ENCODE measurements around the gene FRRS1.
"Not testable (repeated sequence)": the region's sequence is repeated elsewhere in the genome, so short reads cannot be mapped to it uniquely, and the experiment has no call there.

The FRRS1 gene

DNA sequence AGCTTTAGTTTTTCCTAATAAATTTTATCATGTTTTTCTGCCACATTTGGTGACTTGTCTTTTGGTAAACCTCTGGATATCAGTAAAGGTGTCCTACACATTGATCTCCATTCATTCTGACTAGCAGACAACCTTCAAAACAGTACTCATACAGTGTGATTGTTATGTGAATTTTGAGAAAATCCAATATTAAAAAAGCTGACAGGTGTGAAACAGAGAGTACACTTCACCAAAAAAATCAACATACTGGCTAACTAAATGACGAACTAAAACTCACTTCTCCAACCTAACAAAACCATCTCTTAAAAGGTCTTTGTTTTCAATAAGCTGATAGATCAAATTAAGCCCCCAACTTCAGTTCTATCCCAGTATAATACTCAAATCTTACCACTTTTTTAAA, 1.5 kb downstream of the FRRS1 start:
- no peak for DNase-seq

DNA sequence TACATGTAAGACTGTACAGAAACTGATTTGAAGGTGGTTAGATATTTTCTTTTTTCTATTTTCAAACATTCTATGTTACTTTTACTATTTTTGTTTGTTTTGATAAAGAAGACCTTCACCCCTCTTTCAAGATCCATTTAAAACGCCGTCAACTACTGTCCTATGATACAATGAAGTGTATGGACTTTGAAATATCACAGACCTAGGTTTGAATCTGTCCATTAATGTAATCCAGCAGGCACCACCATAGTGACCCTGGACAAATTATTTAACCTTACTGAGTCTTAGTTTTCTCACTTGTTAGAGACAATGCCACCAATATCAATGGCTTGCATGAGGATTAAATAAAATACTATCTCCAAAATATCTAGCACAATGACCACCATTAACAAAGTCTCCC, 2.0 kb downstream of the FRRS1 start:
- DNase-seq = no peak

DNA sequence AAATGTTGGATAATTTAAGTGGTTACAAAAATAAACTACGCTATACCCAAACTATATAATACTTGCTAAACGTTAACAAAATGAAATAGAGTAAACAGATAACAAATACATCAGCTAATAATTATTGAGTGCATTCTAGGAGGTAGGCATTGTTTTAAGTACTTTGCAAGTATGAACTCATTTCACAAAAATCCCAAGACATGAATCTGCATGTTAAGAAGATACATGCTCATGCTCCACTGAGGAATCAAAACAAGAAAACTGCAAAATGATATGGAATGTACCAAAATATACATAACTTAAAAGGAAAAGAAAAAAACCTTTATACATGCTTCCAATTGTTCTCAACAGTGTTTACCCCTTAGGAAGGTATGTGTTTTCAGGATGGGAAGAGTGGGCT, 2.5 kb downstream of the FRRS1 start:
- DNase-seq = no peak

DNA sequence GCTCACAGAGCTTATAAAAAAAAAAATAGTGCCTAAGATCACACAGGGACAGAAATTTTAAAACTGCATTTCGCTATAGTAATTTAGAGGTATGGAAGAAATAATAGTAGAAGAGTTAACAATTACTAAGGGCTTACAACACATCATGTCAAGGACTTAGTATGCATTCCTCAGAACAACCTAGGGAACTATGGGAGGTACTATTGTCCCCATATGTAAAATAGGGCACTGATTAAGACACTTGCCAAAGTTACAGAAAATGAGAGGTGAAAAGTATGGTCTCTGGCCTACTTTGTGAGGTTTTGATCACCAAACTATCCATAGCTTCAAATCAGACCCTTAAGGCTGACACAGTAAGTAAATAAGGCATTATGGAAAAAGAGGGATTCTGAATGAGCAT, 4.7 kb downstream of the FRRS1 start:
- DNase-seq = no peak

DNA sequence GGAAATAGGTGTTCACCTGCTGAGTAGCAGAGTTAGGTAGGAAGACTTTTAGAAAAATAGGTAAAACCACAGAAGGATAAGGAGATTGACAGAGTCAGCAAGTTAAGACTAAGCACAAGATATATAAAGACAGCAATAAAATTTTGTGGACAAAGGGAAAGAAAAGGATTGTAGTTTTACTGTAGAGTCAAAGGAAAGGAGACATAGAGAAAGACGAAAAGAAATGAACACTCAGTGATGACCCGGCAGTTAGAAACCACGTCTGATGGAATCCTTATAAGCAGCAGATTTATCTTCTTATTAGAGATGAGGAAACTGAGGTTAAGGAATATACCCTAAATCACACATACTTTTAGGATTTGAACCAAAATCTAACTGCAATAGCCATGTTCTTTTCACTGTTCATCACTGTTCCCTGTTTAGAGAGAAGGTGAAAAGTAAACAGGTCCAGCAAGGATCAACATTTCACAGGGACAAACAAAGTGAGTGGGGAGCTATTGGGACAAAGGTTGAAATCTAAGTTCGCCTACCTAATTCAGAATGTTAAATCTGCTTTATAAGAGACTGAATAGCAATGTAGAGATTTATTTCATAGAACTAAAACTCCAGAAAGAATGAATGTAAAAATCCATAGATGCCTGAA, 6.8 kb downstream of the FRRS1 start:
- DNase-seq = no peak

DNA sequence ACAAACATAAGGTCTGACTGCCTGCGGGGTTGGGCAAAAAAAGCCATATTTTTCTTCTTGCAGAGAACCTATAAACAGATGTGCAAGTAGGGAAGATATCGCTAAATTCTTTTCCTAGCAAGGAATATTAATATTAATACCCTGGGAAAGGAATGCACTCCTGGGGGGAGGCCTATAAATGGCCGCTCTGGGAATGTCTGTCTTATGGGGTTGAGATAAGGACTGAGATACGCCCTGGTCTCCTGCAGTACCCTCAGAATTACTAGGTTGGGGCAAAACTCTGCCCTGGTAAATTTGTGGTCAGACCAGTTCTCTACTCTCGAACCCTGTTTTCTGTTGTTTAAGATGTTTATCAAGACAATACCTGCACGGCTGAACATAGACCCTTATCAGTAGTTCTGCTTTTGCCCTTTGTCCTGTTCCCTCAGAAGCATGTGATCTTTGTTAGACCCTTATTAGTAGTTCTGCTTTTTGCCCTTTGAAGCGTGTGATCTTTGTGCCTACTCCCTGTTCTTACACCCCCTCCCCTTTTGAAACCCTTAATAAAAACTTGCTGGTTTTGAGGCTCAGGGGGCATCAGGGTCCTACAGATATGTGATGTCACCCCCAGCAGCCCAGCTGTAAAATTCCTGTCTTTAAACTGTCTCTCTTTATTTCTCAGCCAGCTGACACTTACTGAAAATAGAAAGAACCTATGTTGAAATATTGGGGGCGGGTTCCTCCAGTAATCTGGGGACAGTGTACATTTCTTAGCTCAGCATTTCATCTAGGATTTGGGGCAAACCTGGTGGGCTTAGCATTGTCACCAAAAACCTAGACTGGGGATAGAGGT, 7.5 kb downstream of the FRRS1 start:
- not testable (repeated sequence) for DNase-seq

DNA sequence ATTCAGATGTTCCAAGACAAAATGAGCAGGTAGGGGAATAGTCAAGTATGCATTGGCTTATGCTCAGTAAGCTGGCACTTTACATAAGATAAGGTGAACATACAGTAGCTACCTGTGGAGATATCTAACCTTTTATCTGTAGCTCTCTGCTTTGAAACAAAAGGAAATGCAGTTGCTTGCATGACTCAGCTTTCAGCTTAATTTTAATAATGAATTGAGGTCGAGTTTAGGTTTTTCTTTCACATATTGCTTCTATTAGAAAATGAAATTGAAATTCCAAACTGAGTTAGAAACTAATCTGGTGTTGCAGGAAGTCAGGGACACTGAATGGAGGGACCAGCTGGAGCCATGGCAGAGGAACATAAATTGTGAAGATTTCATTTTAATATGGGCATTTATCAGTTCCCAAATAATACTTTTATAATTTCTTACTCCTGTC, 8.3 kb downstream of the FRRS1 start:
- DNase-seq = no peak

DNA sequence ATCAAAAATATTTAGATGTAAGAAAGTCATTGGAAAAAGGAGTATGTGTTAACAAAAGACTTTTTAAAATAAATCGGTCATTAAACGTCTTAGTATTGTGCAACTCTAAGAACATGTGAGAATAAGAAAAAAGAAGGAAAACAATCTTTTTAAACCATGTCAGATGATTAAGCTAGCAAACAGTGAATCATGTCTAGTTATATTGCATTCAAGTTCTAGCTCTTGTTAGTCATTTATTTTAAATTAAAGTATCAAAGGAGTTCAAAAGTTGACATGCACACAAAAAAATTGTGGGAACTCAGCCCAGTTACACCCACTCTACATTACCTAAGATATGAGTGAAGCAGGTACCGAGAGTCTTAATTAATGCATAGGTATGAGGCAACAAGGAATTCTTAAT, 9.8 kb downstream of the FRRS1 start:
- DNase-seq = no peak

DNA sequence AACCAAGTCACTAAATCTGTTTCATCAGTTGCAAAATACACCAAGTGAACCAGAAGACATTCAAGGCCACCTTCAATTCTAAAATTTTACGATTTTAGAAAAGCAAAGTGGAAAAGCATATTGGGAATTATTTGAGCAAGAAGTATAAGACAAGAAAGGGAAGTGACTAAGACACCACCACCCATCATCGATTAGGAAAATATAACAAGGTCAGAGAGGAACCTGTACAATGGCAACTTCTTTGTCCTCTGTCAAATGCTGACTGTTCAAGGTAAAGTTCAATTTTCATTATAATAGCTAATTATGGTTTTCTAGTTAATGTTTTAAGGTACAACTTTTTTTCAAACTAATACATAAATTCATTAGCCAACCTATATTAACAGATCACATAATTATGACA, 10.8 kb downstream of the FRRS1 start:
- no peak for DNase-seq

DNA sequence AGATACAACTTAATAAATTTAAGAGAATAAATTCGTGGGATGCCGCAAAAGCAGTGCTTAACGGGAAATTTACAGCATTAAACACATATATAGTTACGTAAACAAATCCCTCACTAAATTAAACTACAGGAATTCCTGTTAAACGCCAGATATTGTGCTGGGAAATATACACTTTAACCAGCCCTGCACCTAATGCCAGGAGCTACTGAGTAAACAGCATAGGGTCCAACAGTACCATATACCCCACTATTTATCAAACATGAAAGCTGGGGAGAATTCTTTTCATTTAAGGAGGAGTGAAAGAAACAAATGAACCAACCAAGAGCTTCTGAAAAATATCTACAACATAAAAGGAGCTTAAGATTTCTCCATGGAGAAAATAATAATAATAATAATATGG, 11.7 kb downstream of the FRRS1 start:
- no peak for DNase-seq

DNA sequence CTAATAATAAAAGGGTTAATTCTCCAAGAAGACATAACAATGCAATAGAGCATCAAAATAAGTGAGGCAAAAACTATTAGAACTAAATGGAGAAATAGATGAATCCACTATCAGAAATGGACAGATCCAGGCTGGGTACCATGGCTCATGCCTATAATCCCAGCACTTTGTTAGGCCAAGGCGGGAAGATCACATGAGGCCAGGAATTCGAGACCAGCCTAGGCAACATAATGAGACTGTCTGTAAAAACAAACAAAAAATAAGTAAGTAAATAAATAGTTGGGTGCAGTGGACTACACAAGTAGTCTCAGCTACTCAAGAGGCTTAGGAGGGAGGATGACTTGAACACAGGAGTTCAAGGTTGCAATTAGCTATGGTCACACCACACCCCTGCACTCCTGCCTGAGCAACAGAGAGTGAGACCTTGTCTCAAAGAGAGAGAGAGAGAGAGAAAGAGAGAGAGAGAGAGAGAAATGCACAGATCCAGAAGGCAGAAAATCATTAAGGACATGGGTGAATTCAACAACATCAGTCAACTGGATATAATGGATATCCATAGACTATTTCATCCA, 12.3 kb downstream of the FRRS1 start:
- DNase-seq = no peak

DNA sequence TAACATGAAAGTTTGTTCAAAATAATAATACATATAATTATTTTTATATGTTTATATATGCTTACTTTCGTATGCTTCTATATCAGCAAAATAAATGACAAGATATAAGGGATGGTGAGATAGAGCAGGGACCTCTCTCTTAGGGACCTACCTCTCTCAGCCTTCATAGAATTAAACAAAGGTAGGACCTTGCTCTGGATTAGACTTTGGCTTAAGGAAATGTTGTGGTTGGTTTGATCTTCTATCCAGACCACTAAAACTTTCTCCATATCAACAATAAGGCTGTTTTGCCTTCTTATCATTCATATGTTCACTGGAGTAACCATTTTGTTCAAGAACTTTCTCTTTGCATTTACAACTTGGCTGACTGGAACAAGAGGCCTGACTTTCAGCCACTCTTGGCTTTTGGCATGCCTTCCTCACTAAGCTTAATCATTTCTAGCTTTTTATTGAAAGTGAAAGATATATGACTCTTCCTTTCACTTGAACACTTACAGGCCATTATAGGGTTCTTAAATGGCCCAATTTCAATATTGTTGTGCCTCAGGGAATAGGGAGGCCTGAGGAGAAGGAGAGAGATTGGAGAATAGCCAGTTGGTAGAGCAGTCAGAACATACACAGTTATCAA, 14.4 kb downstream of the FRRS1 start:
- DNase-seq = no peak

DNA sequence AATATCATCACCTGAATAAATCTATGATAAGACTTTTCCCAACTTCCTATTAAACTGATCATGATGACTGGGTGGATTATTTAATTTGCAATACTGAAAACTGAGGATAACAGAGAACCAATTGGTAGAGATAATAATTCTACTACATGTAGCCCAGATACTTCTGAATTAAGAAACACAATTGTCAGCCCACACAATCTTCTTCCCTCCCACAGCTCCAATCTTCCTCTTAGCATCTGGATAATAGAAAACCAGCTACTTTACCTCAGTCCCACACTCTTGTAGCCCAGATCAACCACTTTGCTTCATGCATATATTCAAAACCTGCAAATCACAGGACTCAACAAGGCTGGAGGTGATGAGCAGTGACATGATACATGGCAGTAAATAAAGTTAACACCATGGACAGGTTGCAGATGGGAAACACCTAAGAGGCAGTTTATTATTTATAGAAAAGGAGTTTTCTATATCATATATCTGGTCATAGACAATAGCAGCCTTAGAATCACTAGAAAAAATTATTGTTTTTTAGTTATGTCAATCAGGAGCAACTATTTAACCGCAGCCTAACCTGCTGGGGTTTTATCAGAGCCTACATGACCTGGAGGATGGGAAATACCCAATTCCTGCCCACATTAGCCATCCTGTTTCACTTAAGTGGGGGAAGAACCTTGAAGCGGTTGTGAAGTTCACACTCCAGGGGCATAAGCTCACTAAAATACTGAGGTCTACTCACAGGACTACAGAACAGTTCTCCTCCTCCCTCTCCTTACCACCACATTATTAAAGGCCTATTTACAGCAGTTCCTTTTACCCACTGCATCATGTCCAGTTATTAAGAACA, 16.7 kb downstream of the FRRS1 start:
- DNase-seq = no peak

DNA sequence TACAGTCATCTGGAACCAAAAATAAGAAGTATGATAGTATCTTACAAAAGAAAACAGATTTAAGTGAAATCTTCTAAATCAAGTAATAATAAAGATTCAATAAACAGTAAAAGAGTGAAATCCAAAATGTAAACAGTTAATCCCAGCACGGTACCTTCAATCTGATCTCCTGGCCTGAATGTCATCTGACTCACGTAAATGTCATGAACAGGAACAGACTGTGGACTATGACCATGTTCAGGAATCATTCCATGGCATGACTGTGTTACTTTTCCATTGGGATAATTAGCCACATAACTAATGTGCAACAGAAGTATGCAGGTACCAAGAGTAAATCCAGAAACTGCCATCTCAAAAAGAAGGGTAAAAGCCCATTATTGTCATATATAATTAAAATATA, 18.0 kb downstream of the FRRS1 start:
- DNase-seq = no peak

DNA sequence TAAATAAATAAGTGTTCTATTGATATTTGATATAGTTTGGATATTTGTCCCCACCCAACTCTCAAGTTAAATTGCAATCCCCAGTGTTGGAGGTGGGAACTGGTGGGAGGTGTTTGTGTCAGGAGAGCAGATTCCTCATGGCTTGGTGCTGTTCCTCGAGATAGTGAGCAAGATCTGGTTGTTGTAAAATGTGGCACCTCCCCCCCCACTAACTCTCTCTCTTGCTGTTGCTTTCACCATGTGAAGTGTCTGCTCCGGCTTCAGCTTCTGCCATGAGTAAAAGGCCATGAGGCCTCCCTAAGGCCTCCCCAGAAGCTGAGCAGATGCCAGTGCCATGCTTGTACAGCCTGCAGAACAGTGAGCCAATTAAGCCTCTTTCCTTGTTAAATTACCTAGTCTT, 20.8 kb downstream of the FRRS1 start:
- no peak for DNase-seq

DNA sequence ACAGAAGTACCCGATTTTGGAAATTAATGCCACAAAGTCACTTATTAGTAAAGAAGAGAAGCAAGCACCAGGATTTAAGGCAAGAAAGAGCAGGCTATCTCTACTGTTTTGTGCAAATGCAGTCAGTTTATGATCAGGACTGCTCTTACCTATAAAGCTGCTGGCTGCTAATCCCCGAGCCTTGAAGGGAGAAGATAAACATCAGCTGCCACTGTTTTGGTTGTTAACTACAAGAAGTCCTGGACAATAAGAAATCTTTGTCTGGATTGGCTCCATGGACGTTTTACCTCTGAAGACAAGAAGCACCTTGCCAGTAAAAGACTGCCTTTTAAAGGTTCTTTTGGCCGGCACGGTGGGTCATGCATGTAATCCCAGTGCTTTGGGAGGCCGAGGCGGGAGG, 21.4 kb downstream of the FRRS1 start:
- no peak for DNase-seq

DNA sequence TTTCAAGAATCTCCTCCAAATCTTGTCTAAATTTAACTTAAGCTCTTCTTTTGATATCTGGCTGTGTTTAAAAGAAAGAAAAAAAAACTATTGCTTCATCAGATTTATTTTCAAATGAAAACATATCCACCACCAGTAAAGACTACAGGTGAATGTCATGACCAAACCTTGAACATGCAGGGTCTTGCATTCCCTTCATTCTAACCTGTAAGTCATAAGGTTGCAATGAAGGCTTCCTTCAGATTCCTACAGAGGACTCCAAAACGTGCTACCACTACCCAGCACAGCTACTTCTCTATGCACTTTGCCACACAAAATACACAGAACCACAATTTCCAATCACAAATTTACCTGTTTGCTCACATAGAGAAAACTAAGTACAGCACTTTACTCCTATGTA, 26.3 kb downstream of the FRRS1 start:
- DNase-seq = no peak

DNA sequence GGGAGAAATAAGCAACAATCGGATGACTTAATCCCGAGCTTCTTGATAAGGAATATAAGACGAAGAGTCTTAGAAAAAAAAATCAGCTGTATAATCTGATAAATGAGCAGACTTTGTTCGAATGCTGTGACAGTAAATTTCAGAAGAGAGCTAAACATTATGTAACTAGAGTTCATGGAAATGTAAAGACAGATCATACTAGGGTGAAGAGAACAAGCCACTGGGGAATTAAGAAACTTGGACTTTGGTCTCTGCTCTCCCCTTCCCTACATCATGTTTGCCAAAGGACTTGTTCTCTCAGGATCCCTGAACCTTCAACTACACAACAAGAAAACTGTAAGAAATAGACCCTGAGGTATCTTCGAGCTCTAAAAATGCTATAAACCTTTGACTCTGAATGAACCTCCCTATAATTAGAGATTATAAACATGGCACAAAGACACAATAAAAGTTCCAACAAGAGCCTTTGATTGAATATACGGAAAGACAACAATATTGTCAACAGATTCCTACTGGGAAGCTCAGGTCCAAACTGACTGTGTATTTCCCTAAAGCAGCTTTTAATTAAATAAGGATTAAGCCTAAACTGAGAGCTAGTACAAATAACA, 27.5 kb downstream of the FRRS1 start:
- no peak for DNase-seq

DNA sequence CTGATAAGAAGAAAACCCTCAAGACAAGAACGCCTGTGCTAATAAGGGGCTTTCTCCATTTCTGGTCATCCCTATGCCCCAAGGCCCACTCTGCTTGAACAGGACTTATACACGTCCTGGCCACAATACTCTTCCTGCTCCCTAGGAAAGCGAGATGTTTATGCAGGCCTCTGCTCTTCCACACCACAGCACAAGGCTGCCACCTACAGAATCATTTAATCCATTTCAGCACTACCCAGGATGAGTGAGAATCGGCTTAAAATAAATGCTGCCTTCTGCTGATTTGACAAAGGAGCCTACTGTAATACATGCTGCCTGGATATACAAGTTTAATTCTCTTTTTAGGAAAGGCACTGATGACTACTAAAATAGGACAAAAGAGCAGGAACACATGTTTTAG, 29.4 kb downstream of the FRRS1 start:
- DNase-seq = peak; percentile 22

DNA sequence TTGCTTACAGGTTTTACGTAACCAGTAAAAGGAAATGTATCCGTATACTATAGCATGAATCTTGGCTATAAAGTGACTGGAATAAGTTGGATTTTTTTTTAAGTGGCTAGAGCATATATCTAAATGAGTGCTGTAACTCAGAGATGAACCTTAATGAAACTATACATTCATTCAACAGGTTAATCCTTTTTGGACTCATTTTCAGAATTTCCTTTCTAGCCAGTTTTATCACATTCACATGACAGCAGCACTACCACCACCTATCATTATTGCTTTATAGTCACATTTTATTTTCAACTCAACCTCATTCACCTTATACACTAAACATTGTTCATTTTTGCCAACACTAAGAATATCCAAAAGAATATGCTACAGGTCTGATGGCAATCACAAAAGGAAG, 30.6 kb downstream of the FRRS1 start:
- no peak for DNase-seq

DNA sequence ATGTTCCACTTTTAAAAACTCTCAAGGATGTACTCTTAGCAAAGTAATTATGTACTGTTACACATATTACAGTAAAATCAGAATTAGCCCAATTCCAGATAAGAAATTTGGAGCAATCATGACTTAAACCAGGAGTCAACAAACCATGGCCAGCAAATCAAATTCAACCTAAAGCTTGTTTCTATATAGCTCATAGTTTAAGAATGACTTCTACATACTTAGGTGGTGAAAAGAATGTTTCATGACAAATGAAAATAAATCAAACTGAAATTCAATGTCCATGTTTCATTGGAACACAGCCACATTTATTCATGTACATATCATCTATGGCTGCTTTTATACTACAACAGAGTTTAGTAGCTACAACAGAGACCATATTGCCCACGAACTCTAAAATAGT, 35.1 kb downstream of the FRRS1 start:
- no peak for DNase-seq

DNA sequence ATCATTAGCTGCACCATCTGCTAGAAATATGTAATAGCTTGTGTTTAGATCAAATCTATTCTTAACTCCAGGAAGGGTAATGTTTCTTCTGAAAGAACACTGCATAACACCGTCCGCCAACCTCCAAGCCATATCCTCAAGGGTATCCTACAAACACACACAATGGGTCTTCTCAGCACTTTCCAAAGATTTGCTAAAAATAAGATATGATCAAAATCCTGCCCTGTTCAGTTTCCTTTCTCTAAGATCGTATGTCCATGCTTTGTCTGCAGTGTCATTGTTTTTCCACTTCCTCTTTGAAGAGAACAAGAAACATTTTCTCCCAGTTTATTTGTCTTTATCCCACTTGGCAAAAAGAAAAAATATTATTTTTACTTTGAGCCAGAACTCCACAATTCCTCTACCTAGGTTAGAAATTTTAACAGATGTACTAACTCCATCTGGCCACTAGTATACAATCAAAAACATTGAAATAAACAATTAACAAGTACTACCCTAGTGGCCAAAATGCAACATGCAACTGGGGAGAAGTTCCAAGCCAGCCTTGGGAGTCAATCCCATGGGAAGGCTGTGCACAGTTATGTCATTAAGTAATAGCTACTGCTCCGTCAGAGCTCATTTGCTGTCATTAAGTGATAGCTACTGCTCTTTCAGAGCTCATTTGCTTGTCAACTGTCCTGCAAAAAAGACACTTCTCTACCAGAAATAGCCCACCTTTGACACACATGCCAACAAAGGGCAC, 37.8 kb downstream of the FRRS1 start:
- DNase-seq = peak; percentile 23
